Measurements from ENCODE around the gene CCBE1.
"Not testable (repeated sequence)": the region's sequence is repeated elsewhere in the genome, so short reads cannot be mapped to it uniquely, and the experiment has no call there.

Gene CCBE1

GRCh38 chr18:59675346-59675745, 21.9 kb downstream of the CCBE1 start:
- FAIRE-seq, result no peak

- FAIRE-seq, result no peak
Observed at GRCh38 chr18:59674903-59675270, 22.3 kb downstream of the CCBE1 start.

GRCh38 chr18:59674186-59674902, 22.9 kb downstream of the CCBE1 start:
- FAIRE-seq, result no peak

- FAIRE-seq, result no peak
Observed at GRCh38 chr18:59672235-59672711, 24.9 kb downstream of the CCBE1 start.

GRCh38 chr18:59671551-59671950, 25.7 kb downstream of the CCBE1 start:
- FAIRE-seq, result no peak

- no peak for FAIRE-seq
Observed at GRCh38 chr18:59669872-59670657, 27.2 kb downstream of the CCBE1 start.

- no peak for FAIRE-seq
Observed at GRCh38 chr18:59667488-59667887, 29.7 kb downstream of the CCBE1 start.

GRCh38 chr18:59666007-59666402, 31.2 kb downstream of the CCBE1 start:
- not testable (repeated sequence) for FAIRE-seq

GRCh38 chr18:59665057-59666006, 31.9 kb downstream of the CCBE1 start:
- FAIRE-seq, result no peak

- no peak for FAIRE-seq
Observed at GRCh38 chr18:59664329-59664728, 32.9 kb downstream of the CCBE1 start.

- no peak for FAIRE-seq
Observed at GRCh38 chr18:59663096-59663495, 34.1 kb downstream of the CCBE1 start.

- no peak for FAIRE-seq
Observed at GRCh38 chr18:59661891-59662701, 35.1 kb downstream of the CCBE1 start.

- FAIRE-seq, result no peak
Observed at GRCh38 chr18:59660786-59661743, 36.2 kb downstream of the CCBE1 start.

- FAIRE-seq, result no peak
Observed at GRCh38 chr18:59660366-59660765, 36.9 kb downstream of the CCBE1 start.

GRCh38 chr18:59659508-59660170, 37.6 kb downstream of the CCBE1 start:
- no peak for FAIRE-seq

GRCh38 chr18:59658941-59659340, 38.3 kb downstream of the CCBE1 start:
- FAIRE-seq, result no peak

GRCh38 chr18:59657012-59657411, 40.2 kb downstream of the CCBE1 start:
- no peak for FAIRE-seq

- no peak for FAIRE-seq
Observed at GRCh38 chr18:59656373-59656887, 40.8 kb downstream of the CCBE1 start.

- no peak for FAIRE-seq
Observed at GRCh38 chr18:59655676-59656075, 41.5 kb downstream of the CCBE1 start.

GRCh38 chr18:59651071-59651470, 46.2 kb downstream of the CCBE1 start:
- FAIRE-seq, result no peak
